HG03045 (cell line): ENCODE measurements around the gene METTL9.
"Not testable (repeated sequence)": the region's sequence is repeated elsewhere in the genome, so short reads cannot be mapped to it uniquely, and the experiment has no call there.

Experiments
- ATAC-seq: cut with Tn5 transposase; IDR thresholded peaks from one replicate; pipeline ENCODE4 v1.9.1; 2021; ENCODE audit warnings: mild to moderate bottlenecking, moderate library complexity; ENCODE audit not compliant: unreplicated experiment

The METTL9 gene

GRCh38 chr16:21634216-21634615, 34.8 kb downstream of the METTL9 start:
- ATAC-seq: no peak

GRCh38 chr16:21635694-21636093, 36.3 kb downstream of the METTL9 start:
- not testable (repeated sequence) for ATAC-seq

- no peak for ATAC-seq
Observed at GRCh38 chr16:21637032-21637968, 37.9 kb downstream of the METTL9 start.

- ATAC-seq: no peak
Observed at GRCh38 chr16:21638573-21638975, 39.2 kb downstream of the METTL9 start.

- ATAC-seq: no peak
Observed at GRCh38 chr16:21639493-21639892, 40.1 kb downstream of the METTL9 start.

- no peak for ATAC-seq
Observed at GRCh38 chr16:21641916-21642315, 42.5 kb downstream of the METTL9 start.

GRCh38 chr16:21642861-21643260, 43.5 kb downstream of the METTL9 start:
- no peak for ATAC-seq

- ATAC-seq: no peak
Observed at GRCh38 chr16:21643785-21644184, 44.4 kb downstream of the METTL9 start.

GRCh38 chr16:21644674-21645073, 45.3 kb downstream of the METTL9 start:
- ATAC-seq: no peak

GRCh38 chr16:21645261-21645721, 45.9 kb downstream of the METTL9 start:
- no peak for ATAC-seq

- no peak for ATAC-seq
Observed at GRCh38 chr16:21646091-21646490, 46.7 kb downstream of the METTL9 start.

GRCh38 chr16:21646721-21647561, 47.6 kb downstream of the METTL9 start:
- ATAC-seq: peak; percentile 90

- no peak for ATAC-seq
Observed at GRCh38 chr16:21647562-21648164, 48.3 kb downstream of the METTL9 start.

- not testable (repeated sequence) for ATAC-seq
Observed at GRCh38 chr16:21649826-21650406, 50.5 kb downstream of the METTL9 start.

- ATAC-seq: no peak
Observed at GRCh38 chr16:21650521-21650920, 51.1 kb downstream of the METTL9 start.

GRCh38 chr16:21651515-21651914, 52.1 kb downstream of the METTL9 start:
- no peak for ATAC-seq

- no peak for ATAC-seq
Observed at GRCh38 chr16:21652453-21652852, 53.1 kb downstream of the METTL9 start, which contains the start of gene IGSF6. Gene IGSF6 (minus strand): TSS chr16:21652608. CDS start chr16:21652598, 10 bp downstream.

- ATAC-seq: no peak
Observed at GRCh38 chr16:21653571-21653970, 54.2 kb downstream of the METTL9 start.

GRCh38 chr16:21654466-21654865, 55.1 kb downstream of the METTL9 start:
- no peak for ATAC-seq

- ATAC-seq: no peak
Observed at GRCh38 chr16:21654881-21655280, 55.5 kb downstream of the METTL9 start.
